Ovary (tissue), 9 donors: ENCODE measurements around the gene NUP35. TPM values are rescaled to one million over a fixed set of nuclear protein-coding genes. Genes with fewer than 3 reads are reported as not detected.

Experiments used
- DNase-seq, 5 donors: peaks; one replicate each; pipeline ENCODE4 v3.0.0-alpha.2; 2019 to 2020
- H3K27ac ChIP-seq, 2 donors: fragments of 200-600 bp; one replicate each; pipeline versions ENCODE4 v1.5.1 to v1.8.0; 2019 to 2022
- H3K27me3 ChIP-seq: fragments of 200-600 bp; one replicate; pipeline ENCODE4 v1.8.0; 2022
- H3K36me3 ChIP-seq: fragments of 200-600 bp; sonication (generic); one replicate; pipeline ENCODE4 v1.5.1; 2019
- H3K4me1 ChIP-seq: one replicate; pipeline ENCODE4 v1.8.1; 2013; ENCODE audit warnings: mild to moderate bottlenecking, moderate library complexity; ENCODE audit not compliant: insufficient read depth
- H3K4me3 ChIP-seq: fragments of 200-600 bp; sonication (generic); one replicate; pipeline ENCODE4 v1.5.1; 2017
- H3K9me3 ChIP-seq, 2 donors: fragments of 200-600 bp in 1 of 2; sonication (generic) in 1 of 2; one replicate each; pipeline versions ENCODE4 v1.5.1 to v1.8.1; 2013 to 2019; ENCODE audit warnings: mild to moderate bottlenecking in 1 of 2, moderate library complexity in 1 of 2
- CTCF ChIP-seq, 3 donors: fragments of 450-650 bp in 2 of 3; fragments of 200-600 bp in 1 of 3; IDR thresholded peaks; one replicate each; pipeline versions ENCODE4 v1.5.1 to v1.8.0; 2016 to 2022; ENCODE audit warnings: antibody characterized with exemption in 3 of 3, mild to moderate bottlenecking in 1 of 3
- EP300 ChIP-seq: sonication (generic); formaldehyde crosslinking; IDR thresholded peaks from one replicate; pipeline ENCODE4 v1.6.1; 2017; ENCODE audit warnings: antibody characterized with exemption
- POLR2A ChIP-seq: fragments of 450-650 bp; IDR thresholded peaks from one replicate; pipeline ENCODE4 v1.6.1; 2017; ENCODE audit warnings: antibody characterized with exemption, mild to moderate bottlenecking, moderate library complexity
- WGBS, 3 donors: extraction: QIAGEN DNeasy Blood & Tissue Kit in 1 of 3; methylation state at CpG; one replicate each; pipeline versions ENCODE4 v1.1.5 to v1.1.7; 2013 to 2017; 5-methylcytosine and 5-hydroxymethylcytosine counted together
- intact Hi-C, 4 donors: fragments of 100-400 bp; cut with DNase I; formaldehyde crosslinking; loops; one replicate each; pipeline versions ENCODE4 v1.11.0 to v1.15.1; 2022 to 2023
- polyA plus RNA-seq, 2 donors: library from polyadenylated mRNA; stranded (reverse); fragments of 200-250 nt in 1 of 2; fragments of 350-450 nt in 1 of 2; fragmentation: Illumina TruSeq in 1 of 2; extraction: RNeasy Lipid Tissue Mini Kit (QIAGEN cat#74804) in 1 of 2; gene quantifications; one replicate each; pipeline ENCODE4 v1.2.3, GENCODE V29; 2013 to 2014
- total RNA-seq, 7 donors: library from RNA; depleted of rRNA in 2 of 7; stranded (reverse); fragments of >200 nt in 2 of 7; fragmentation: NEBNext Ultra II Directional in 3 of 7; extraction: Animal tissue kit (Norgen Biotek cat#: 25700) in 3 of 7; gene quantifications; one replicate each; pipeline versions ENCODE4 v1.1.0 to v1.2.4, GENCODE V29; 2016 to 2023
- donor health status: DM: no; HTN: no; CAD: no; lungs with moderate emphysema.
- donor health status: DM: no; HTN: no; CAD: no.
- donor health status: Bipolar disorder and iron deficiency.
- donor health status: DM: yes; HTN: yes; CAD: no.
- donor health status: DM: no; HTN: no; CAD: no.
- donor health status: DM: yes; HTN: yes; CAD: no.

Gene NUP35
- total and polyA plus RNA-seq, 9 donors, result 12.2 to 28.5 (median 19.4) TPM

DNA sequence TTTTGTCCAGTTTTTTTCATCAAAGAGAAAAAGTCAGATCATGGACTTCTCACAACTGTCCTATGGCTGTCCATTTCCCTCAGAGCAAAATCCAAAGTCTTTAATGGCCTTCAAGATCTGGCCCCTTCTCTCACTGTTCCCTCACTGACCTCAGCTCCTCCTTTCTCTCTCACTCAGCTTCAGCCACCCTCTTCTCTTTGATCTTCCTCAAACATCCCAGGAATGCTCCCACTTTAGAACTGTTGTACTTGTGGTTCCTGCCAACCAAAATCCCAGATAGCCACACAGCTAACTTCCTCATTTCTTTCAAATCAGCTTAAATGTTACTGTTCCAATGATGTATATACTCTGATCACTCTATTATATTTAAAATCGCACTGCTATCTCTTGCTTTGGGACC, 82.9 kb downstream of the NUP35 start:
- Histone ChIP-seq H3K27me3 (no peaks in the 10 kb centered on the region), H3K9me3 (no peaks in the 10 kb centered on the region), H3K4me1 (peaks cover 1% of the 10 kb centered on the region), H3K27ac (no peak overlapping the region), H3K4me3 (no peak overlapping the region), H3K36me3 (no peaks in the 10 kb centered on the region)
- no peak for TF ChIP-seq EP300
- no peak for TF ChIP-seq CTCF (IDR thresholded peaks at IDR 0.05)
- no peak for TF ChIP-seq POLR2A
- 9 to 39% (median 13%) methylated on average over 1 of the region's 1 CpG for WGBS, 3 donors
- no peak for DNase-seq
- intact Hi-C loops, result no loop called here

GRCh38 chr2:183209395-183210028, 85.3 kb downstream of the NUP35 start:
- Histone ChIP-seq H3K36me3 (no peaks in the 10 kb centered on the region), H3K27ac (no peak overlapping the region), H3K4me3 (no peak overlapping the region), H3K4me1 (peaks cover 1% of the 10 kb centered on the region), H3K9me3 (no peaks in the 10 kb centered on the region), H3K27me3 (no peaks in the 10 kb centered on the region)
- TF ChIP-seq CTCF (IDR thresholded peaks at IDR 0.05), result no peak
- no peak for TF ChIP-seq POLR2A
- no peak for TF ChIP-seq EP300
- WGBS, 3 donors, result 93 to 98% (median 98%) methylated on average over 1 of the region's 1 CpG
- no peak for DNase-seq
- intact Hi-C loops, result no loop called here

Other genes with a start within 250 kb of the NUP35 start
- 100 to 1,000 TPM in 5 of 7 donors, 10 to 100 TPM in 2; 78.7 to 122 (median 109) TPM for gene NCKAP1, start 86.0 kb upstream of the NUP35 start, total RNA-seq
- gene NCKAP1, start 86.0 kb upstream of the NUP35 start, polyA plus RNA-seq, result 10 to 100 TPM; 59.9 to 66.3 TPM
- 1 to 10 TPM; 2.7 to 5.5 (median 3.8) TPM for gene DUSP19, start 45.7 kb upstream of the NUP35 start, total RNA-seq
- 1 to 10 TPM; 1.4 to 3.4 TPM for gene DUSP19, start 45.7 kb upstream of the NUP35 start, polyA plus RNA-seq